Small intestine (tissue), 7 donors: ENCODE measurements around the gene SLIT3. TPM values are rescaled to one million over a fixed set of nuclear protein-coding genes. Genes with fewer than 3 reads are reported as not detected.
A peak's percentile ranks its signal among the peaks of the same experiment; 100 is the strongest.
"Not testable (repeated sequence)": the region's sequence is repeated elsewhere in the genome, so short reads cannot be mapped to it uniquely, and the experiment has no call there.

Experiments
- DNase-seq, 2 donors: peaks; one replicate each; pipeline versions ENCODE4 v3.0.0 to v3.0.0-alpha.2; 2013
- FAIRE-seq: peaks from 2 replicates; lab custom pipeline; 2012; peaks lifted over from hg19 to GRCh38; lab: Jason Lieb, UNC
- H3K27ac ChIP-seq, 3 donors: one replicate each; pipeline ENCODE4 v1.5.1; 2013; ENCODE audit warnings: low read length in 2 of 3, mild to moderate bottlenecking in 2 of 3, control low read depth in 1 of 3, inconsistent platforms in 1 of 3, low read depth in 1 of 3, moderate library complexity in 1 of 3
- H3K27me3 ChIP-seq, 3 donors: one replicate each; pipeline ENCODE4 v1.6.1; 2013; ENCODE audit warnings: low read length in 3 of 3, inconsistent platforms in 1 of 3; ENCODE audit not compliant: control insufficient read depth in 3 of 3, insufficient read depth in 3 of 3
- H3K36me3 ChIP-seq, 3 donors: one replicate each; pipeline ENCODE4 v1.6.1; 2013; ENCODE audit warnings: low read length in 3 of 3, inconsistent platforms in 1 of 3, low read depth in 1 of 3, mild to moderate bottlenecking in 1 of 3, moderate library complexity in 1 of 3; ENCODE audit not compliant: control insufficient read depth in 3 of 3, insufficient read depth in 2 of 3
- H3K4me1 ChIP-seq, 3 donors: one replicate each; pipeline ENCODE4 v1.6.1; 2013; ENCODE audit warnings: low read length in 2 of 3, inconsistent platforms in 1 of 3, low read depth in 1 of 3, mild to moderate bottlenecking in 1 of 3, moderate library complexity in 1 of 3; ENCODE audit not compliant: control insufficient read depth in 3 of 3, insufficient read depth in 2 of 3
- H3K4me3 ChIP-seq, 3 donors: one replicate each; pipeline ENCODE4 v1.5.1; 2013; ENCODE audit warnings: low read length in 3 of 3, control low read depth in 1 of 3, inconsistent platforms in 1 of 3, low read depth in 1 of 3, mild to moderate bottlenecking in 1 of 3, moderate library complexity in 1 of 3
- H3K9me3 ChIP-seq, 2 donors: one replicate each; pipeline ENCODE4 v1.6.1; 2013; ENCODE audit warnings: low read depth in 1 of 2, low read length in 1 of 2; ENCODE audit not compliant: control insufficient read depth in 2 of 2, insufficient read depth in 1 of 2
- WGBS, 3 donors: extraction: QIAGEN DNeasy Blood & Tissue Kit; methylation state at CpG; one replicate each; pipeline ENCODE4 v1.1.7; 2013; 5-methylcytosine and 5-hydroxymethylcytosine counted together
- polyA plus RNA-seq, 4 donors: library from polyadenylated mRNA; stranded (reverse) in 3 of 4; unstranded in 1 of 4; fragments of 200-250 nt in 3 of 4; fragments of 120-200 nt in 1 of 4; gene quantifications; one replicate each; pipeline versions ENCODE4 v1.2.1 to v1.2.3, GENCODE V29; 2013
- donor health status: healthy with polysubstance abuse.
- donor health status: control.
- donor health status: control.
- donor health status: Bipolar disorder and iron deficiency.
- donor health status: healthy.

SLIT3 gene
- polyA plus RNA-seq, 4 donors: 0.27 to 5.5 (median 5.3) TPM; not detected in 1

GRCh38 chr5:169219961-169220360 is 81.0 kb downstream of the SLIT3 start:
- no peak for FAIRE-seq
- WGBS, 3 donors: 89 to 95% (median 92%) methylated on average over 6 of the region's 6 CpGs
- no peak for DNase-seq

GRCh38 chr5:169219351-169219750 is 81.6 kb downstream of the SLIT3 start:
- no peak for FAIRE-seq
- Histone ChIP-seq H3K27ac (no peak overlapping the region), H3K9me3 (no peaks in the 10 kb centered on the region), H3K27me3 (no peaks in the 10 kb centered on the region), H3K4me3 (no peak overlapping the region), H3K36me3 (no peaks in the 10 kb centered on the region), H3K4me1 (no peaks in the 10 kb centered on the region)
- WGBS, 3 donors: 39 to 49% (median 40%) methylated on average over 5 of the region's 5 CpGs
- DNase-seq: no peak

More at GRCh38 chr5:169219961-169220360, 81.0 kb downstream of the SLIT3 start:
- Histone ChIP-seq H3K4me1 (no peaks in the 10 kb centered on the region), H3K36me3 (no peaks in the 10 kb centered on the region), H3K27ac (no peak overlapping the region), H3K9me3 (no peaks in the 10 kb centered on the region), H3K27me3 (no peaks in the 10 kb centered on the region), H3K4me3 (no peak overlapping the region)

GRCh38 chr5:169218861-169219260 is 82.1 kb downstream of the SLIT3 start:
- H3K9me3 ChIP-seq: no peaks in the 10 kb centered on the region
- 14 to 28% (median 25%) methylated on average over 4 of the region's 4 CpGs for WGBS, 3 donors
- DNase-seq (peak in 1 of 2 donors; percentile 11), FAIRE-seq (no peak)
- no peaks in the 10 kb centered on the region for H3K36me3 ChIP-seq
- H3K27ac ChIP-seq: no peak overlapping the region
- no peaks in the 10 kb centered on the region for H3K27me3 ChIP-seq
- no peak overlapping the region for H3K4me3 ChIP-seq
- H3K4me1 ChIP-seq: no peaks in the 10 kb centered on the region

- Histone ChIP-seq H3K27me3 (no peaks in the 10 kb centered on the region), H3K36me3 (no peaks in the 10 kb centered on the region), H3K4me3 (no peak overlapping the region), H3K4me1 (no peaks in the 10 kb centered on the region), H3K27ac (no peak overlapping the region), H3K9me3 (no peaks in the 10 kb centered on the region)
- 36 to 67% (median 50%) methylated on average over 2 of the region's 2 CpGs for WGBS, 3 donors
- no peak for DNase-seq
- FAIRE-seq: no peak
These were observed 82.8 kb downstream of the SLIT3 start for GRCh38 chr5:169218176-169218575.

GRCh38 chr5:169216866-169217265 is 84.1 kb downstream of the SLIT3 start:
- DNase-seq (no peak), FAIRE-seq (no peak)
- H3K36me3 ChIP-seq: no peaks in the 10 kb centered on the region
- no peaks in the 10 kb centered on the region for H3K9me3 ChIP-seq
- no peaks in the 10 kb centered on the region for H3K4me1 ChIP-seq
- H3K27me3 ChIP-seq: no peaks in the 10 kb centered on the region
- 72 to 83% (median 73%) methylated on average over 8 of the region's 8 CpGs for WGBS, 3 donors
- H3K4me3 ChIP-seq: no peak overlapping the region
- H3K27ac ChIP-seq: no peak overlapping the region

GRCh38 chr5:169213479-169213878 is 87.5 kb downstream of the SLIT3 start:
- H3K36me3 ChIP-seq: no peaks in the 10 kb centered on the region
- no peak for FAIRE-seq
- H3K27ac ChIP-seq: no peak overlapping the region

GRCh38 chr5:169211761-169212160 is 89.2 kb downstream of the SLIT3 start:
- H3K27ac ChIP-seq, DNase-seq, H3K36me3 ChIP-seq, H3K27me3 ChIP-seq, H3K4me1 ChIP-seq, FAIRE-seq, H3K4me3 ChIP-seq, H3K9me3 ChIP-seq: not testable (repeated sequence)
- 88 to 92% (median 89%) methylated on average over 3 of the region's 3 CpGs for WGBS, 3 donors

More at GRCh38 chr5:169213479-169213878, 87.5 kb downstream of the SLIT3 start:
- Histone ChIP-seq H3K9me3 (no peaks in the 10 kb centered on the region), H3K4me3 (no peak overlapping the region), H3K4me1 (no peaks in the 10 kb centered on the region), H3K27me3 (no peaks in the 10 kb centered on the region)
- no peak for DNase-seq

- FAIRE-seq: no peak
- H3K27me3 ChIP-seq: no peaks in the 10 kb centered on the region
- H3K4me3 ChIP-seq: no peak overlapping the region
- peaks cover 0 to 5% of the 10 kb centered on the region in 2 donors for H3K9me3 ChIP-seq
- no peaks in the 10 kb centered on the region for H3K36me3 ChIP-seq
- H3K4me1 ChIP-seq: no peaks in the 10 kb centered on the region
- no peak overlapping the region for H3K27ac ChIP-seq
- DNase-seq: no peak
- WGBS, 3 donors: 59 to 72% (median 66%) methylated on average over 8 of the region's 8 CpGs
These were observed 96.0 kb downstream of the SLIT3 start for GRCh38 chr5:169204788-169205400.

- H3K4me1 ChIP-seq: no peaks in the 10 kb centered on the region
- FAIRE-seq: no peak
- H3K36me3 ChIP-seq: no peaks in the 10 kb centered on the region
- DNase-seq: no peak
- H3K27ac ChIP-seq: no peak overlapping the region
- WGBS, 3 donors: 52 to 72% (median 59%) methylated on average over 3 of the region's 3 CpGs
- no peak overlapping the region for H3K4me3 ChIP-seq
- no peaks in the 10 kb centered on the region for H3K27me3 ChIP-seq
- peaks cover 0 to 5% of the 10 kb centered on the region in 2 donors for H3K9me3 ChIP-seq
These were observed 98.0 kb downstream of the SLIT3 start for GRCh38 chr5:169202969-169203368.
